Skin epidermis (tissue), 12 donors: ENCODE measurements around the gene IL17RC.

Source experiments
- H3K27ac ChIP-seq, 21 experiments: fragments of 200-600 bp; sonication (generic) in 11 of 21; one replicate each; pipeline ENCODE4 v1.5.0; 2020; ENCODE audit warnings: mild to moderate bottlenecking in 3 of 21, inconsistent platforms in 2 of 21, moderate library complexity in 2 of 21
- H3K4me3 ChIP-seq, 7 experiments: fragments of 200-600 bp; sonication (generic) in 2 of 7; one replicate each; pipeline ENCODE4 v1.5.0; 2020; ENCODE audit warnings: inconsistent platforms in 2 of 7, mild to moderate bottlenecking in 2 of 7, moderate library complexity in 1 of 7

Gene IL17RC

DNA sequence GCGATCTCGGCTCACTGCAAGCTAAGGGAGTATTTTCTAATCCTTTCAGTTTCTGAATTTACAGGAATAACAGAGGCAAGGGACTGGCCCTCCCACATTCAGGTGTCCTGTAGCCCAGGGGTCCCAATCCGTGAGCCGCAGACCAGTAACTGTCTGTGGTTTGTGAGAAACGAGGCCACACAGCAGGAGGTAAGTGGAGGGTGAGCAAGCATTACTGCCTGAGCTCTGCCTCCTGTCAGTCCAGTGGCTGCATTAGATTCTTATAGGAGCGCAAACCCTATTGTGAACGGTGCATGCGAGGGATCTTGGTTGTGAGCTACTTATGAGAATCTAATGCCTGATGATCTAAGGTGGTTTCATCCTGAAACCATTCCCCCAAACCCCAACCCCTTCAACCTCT, 5.0 kb upstream of the IL17RC start:
- no peak overlapping the region for H3K4me3 ChIP-seq
- H3K27ac ChIP-seq: no peak overlapping the region

DNA sequence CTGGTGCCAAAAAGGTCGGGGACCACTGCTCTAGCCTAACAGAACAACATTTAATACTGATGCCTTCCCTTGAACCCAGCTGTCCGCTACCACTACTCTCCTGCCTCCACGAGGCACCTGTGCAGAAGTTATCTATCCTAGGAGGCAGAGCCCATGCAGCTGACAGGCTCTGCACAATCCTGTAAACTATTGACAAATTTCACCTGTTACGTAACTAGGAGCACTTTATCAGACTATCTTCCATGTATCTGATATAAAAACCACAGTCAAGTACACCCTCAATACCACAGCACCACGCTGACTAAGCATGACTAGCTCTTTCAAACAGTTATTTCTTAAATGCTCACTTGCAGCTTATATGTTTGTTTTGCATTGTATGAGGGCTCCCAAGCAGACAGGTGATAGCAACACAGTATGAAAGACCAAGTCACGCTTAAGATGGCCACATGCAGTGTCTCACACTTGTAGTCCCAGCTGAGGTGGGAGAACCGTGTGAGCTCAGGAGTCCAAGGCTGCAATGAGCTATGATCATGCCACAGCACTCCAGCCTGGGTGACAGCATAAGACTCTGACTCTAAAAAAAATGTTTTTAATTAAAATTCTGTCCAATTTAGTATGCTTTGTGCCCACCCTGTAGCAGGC, 4.5 kb upstream of the IL17RC start:
- Histone ChIP-seq H3K27ac (no peak overlapping the region), H3K4me3 (no peak overlapping the region)

DNA sequence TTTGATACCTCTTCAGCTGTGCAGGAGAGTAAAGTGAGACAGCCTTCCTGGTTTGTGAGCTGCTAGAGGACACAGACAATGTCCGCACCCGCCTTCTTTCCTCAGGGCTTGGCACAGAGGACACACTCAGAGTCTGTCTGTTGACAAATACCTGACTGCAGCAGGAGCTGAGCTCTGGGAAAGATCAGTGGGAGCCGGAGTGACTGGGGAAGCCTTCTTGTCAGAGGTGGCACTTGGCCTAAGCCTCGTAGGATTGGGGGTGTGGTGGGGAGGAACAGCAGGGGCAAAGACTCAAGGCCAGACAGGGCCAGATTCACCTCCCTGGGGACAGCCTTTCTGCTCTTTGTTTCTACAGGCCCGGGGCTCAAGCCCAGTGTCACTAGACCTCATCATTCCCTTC, 3.3 kb upstream of the IL17RC start:
- no peak overlapping the region for H3K4me3 ChIP-seq
- H3K27ac ChIP-seq: peak overlapping the region in 6 of 21 experiments; percentile 9 to 86 (median 56)

DNA sequence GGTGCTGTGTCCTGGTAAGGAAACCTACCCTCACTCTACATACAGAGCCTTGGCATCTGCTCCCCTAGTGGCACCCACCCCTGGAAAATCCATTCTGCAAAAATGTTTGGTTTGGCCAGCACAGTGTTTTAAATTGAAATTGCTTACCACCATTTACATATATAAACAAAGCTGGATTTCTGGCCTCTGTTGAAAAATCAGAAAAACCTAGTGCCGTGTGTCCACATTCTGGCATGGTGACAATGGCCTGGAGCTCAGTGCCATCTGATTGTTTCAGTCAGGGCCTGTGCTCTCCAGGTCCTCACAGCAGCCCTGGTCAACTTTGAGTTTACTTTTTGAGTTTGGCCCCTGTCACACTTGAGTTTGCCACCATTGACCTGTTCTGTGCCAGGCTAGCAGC, 2.9 kb upstream of the IL17RC start:
- Histone ChIP-seq H3K4me3 (no peak overlapping the region), H3K27ac (peak overlapping the region in 8 of 21 experiments; percentile 66 to 91 (median 84))

DNA sequence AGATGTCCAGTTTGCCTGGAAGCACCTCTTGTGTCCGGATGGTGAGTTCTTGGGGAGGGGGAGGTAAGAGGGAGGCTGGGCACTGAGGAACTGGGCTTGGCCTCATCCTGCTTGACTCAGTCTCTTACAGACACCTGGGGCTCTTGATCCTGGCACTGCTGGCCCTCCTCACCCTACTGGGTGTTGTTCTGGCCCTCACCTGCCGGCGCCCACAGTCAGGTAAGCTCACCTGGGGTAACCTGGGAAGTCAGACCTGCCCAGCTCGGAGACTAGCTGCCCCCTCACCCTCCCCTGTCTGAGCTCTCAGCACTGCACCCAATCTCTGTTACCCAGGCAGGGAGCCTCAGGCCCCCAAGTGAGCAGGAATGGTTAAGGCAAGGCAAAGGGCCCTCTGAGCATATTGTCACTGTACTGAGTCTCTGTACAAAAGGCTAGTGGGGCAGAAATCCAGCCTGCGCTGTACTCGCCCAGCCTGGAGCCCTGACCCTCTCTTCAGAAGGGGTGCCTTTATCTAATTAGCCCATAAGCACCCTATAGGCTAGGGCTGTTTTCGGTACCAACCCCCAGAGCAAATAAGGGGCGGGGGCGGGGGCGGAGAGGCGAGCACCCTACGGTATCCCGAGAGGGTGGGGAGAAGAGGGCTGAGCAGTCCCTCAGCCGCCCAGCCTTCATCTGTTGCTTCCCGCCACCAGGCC, 2.2 kb upstream of the IL17RC start:
- peak overlapping the region; percentile 34 to 60 (median 51) for H3K4me3 ChIP-seq
- H3K27ac ChIP-seq: peak overlapping the region in 18 of 21 experiments; percentile 66 to 91 (median 83)

DNA sequence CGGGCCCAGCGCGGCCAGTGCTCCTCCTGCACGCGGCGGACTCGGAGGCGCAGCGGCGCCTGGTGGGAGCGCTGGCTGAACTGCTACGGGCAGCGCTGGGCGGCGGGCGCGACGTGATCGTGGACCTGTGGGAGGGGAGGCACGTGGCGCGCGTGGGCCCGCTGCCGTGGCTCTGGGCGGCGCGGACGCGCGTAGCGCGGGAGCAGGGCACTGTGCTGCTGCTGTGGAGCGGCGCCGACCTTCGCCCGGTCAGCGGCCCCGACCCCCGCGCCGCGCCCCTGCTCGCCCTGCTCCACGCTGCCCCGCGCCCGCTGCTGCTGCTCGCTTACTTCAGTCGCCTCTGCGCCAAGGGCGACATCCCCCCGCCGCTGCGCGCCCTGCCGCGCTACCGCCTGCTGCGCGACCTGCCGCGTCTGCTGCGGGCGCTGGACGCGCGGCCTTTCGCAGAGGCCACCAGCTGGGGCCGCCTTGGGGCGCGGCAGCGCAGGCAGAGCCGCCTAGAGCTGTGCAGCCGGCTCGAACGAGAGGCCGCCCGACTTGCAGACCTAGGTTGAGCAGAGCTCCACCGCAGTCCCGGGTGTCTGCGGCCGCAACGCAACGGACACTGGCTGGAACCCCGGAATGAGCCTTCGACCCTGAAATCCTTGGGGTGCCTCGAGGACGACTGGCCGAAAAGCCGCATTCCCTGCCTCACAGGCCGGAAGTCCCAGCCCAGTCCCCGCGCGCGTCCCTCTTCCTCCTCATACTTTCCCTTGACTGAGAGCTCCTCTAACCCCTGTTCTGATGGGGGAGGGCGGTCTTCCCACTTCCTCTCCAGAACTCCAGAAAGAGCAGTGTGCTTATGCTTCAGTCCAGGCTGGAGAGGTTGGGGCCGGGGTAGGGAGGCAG, 1.4 kb upstream of the IL17RC start:
- H3K4me3 ChIP-seq: peak overlapping the region; percentile 34 to 60 (median 51)
- peak overlapping the region; percentile 57 to 91 (median 83) for H3K27ac ChIP-seq

DNA sequence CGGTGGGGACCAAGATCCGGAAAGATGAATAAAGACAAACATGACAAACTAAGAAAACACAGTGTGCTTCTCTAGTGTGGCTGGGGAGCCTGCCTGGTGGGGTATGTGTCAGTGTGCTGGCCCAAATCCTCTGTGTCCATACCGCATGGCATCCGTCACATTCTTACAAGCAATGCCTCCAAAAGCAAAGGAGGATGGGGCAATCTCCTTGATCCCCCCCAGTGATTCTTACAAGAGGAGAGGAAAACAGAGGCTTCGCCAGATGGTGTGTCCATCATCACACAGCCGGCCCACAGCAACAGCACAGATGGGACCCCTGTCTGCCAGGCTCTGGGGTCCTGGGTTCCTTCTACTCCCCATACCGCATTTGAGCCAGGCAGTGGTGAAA, 558 bp upstream of the IL17RC start:
- Histone ChIP-seq H3K4me3 (peak overlapping the region; percentile 29 to 60 (median 51)), H3K27ac (peak overlapping the region in 20 of 21 experiments; percentile 34 to 91 (median 83))

DNA sequence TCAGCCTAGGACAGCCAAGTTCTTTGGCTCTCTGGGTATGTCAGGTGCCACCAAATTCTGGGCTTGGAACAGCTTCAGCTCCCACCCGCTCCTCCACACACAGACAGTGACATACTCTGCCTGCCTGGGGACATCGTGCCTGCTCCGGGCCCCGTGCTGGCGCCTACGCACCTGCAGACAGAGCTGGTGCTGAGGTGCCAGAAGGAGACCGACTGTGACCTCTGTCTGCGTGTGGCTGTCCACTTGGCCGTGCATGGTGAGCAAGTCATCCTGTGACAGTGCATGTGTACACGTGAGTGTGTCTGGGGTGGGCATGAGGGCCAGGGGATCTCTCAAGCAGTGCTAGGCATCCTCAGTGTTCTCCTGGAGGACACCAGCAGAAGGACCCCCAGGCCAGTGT, 922 bp downstream of the IL17RC start:
- H3K4me3 ChIP-seq: peak overlapping the region in 3 of 7 experiments; percentile 41 to 51 (median 51)
- H3K27ac ChIP-seq: peak overlapping the region in 15 of 21 experiments; percentile 66 to 91 (median 86)

DNA sequence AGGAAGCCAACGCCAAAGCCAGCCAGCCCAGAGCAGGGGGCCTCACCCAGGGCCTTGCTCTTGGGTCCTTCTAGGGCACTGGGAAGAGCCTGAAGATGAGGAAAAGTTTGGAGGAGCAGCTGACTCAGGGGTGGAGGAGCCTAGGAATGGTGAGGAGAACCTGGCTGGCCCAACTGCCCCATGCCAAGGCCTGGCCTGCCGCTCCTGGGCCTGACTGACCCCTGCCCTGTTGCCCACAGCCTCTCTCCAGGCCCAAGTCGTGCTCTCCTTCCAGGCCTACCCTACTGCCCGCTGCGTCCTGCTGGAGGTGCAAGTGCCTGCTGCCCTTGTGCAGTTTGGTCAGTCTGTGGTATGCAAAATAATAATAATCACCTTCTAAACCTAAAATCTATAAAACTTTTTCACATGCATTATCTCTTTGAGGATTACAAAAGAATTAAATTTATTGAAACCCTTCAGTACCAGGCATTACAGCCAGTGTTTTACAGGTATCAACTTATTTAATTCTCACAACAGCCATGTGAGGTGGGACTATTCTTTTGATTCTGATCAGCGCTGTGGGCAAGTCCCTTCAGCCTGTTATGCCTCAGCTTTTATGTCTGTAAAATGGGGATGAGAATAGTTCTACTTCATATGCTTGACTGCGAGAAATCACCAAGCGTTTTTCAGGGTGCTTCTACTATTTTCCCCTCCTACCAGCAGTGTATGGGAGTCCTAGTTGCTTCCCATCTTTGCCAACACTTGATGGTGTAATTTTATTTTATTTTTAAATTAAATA, 1.6 kb downstream of the IL17RC start:
- peak overlapping the region in 8 of 21 experiments; percentile 10 to 91 (median 84) for H3K27ac ChIP-seq
- no peak overlapping the region for H3K4me3 ChIP-seq

DNA sequence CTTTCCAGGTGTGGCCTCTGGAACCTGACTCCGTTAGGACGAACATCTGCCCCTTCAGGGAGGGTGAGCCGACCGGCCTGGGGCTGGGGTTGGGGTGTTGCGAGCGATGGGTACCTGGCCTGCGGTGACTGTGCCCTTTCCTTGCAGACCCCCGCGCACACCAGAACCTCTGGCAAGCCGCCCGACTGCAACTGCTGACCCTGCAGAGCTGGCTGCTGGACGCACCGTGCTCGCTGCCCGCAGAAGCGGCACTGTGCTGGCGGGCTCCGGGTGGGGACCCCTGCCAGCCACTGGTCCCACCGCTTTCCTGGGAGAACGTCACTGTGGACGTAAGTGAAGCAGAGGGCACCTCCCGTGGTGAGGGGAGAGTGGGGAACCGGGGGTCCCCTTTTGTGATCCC, 11.3 kb downstream of the IL17RC start:
- no peak overlapping the region for H3K27ac ChIP-seq
- no peak overlapping the region for H3K4me3 ChIP-seq

DNA sequence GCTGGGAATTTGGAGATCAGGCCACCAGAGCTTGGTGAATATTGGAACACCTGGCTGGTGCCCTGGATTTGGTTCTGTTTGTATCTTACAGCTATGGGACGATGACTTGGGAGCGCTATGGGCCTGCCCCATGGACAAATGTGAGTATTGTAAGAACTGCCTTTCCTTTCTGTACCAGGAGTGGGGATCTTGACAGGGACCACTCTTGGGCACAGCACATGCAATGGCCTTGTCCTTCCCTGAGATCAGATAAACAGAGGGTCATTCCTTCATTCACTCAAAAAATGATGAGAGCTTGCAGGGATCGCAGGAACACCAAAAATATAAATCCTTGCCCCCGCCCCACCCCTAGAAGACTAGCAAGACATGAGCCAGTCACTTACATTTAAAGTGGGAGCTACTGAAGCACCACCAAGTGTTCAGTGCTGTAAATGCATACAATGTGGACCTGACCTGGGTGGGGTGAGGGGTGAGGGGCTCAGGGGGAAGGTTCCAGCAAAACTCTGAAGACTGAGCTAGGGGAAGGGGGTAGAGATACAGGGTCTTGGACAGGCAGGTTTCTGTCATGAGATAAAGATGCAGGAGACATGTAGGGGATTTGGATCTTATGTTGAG, 14.0 kb downstream of the IL17RC start:
- H3K27ac ChIP-seq: no peak overlapping the region
- no peak overlapping the region for H3K4me3 ChIP-seq

DNA sequence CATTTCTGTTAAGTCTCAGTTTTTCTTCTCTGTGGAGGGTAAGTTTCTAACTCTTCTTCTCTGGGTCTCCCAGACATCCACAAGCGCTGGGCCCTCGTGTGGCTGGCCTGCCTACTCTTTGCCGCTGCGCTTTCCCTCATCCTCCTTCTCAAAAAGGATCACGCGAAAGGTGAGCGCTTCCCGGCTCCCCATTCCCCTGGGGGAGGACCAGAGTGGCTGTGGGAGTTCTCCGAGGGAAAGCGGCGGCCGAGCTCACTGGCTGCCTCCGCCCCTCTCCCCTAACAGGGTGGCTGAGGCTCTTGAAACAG, 15.6 kb downstream of the IL17RC start:
- peak overlapping the region; percentile 40 to 82 (median 55) for H3K4me3 ChIP-seq
- H3K27ac ChIP-seq: peak overlapping the region; percentile 50 to 97 (median 93)

DNA sequence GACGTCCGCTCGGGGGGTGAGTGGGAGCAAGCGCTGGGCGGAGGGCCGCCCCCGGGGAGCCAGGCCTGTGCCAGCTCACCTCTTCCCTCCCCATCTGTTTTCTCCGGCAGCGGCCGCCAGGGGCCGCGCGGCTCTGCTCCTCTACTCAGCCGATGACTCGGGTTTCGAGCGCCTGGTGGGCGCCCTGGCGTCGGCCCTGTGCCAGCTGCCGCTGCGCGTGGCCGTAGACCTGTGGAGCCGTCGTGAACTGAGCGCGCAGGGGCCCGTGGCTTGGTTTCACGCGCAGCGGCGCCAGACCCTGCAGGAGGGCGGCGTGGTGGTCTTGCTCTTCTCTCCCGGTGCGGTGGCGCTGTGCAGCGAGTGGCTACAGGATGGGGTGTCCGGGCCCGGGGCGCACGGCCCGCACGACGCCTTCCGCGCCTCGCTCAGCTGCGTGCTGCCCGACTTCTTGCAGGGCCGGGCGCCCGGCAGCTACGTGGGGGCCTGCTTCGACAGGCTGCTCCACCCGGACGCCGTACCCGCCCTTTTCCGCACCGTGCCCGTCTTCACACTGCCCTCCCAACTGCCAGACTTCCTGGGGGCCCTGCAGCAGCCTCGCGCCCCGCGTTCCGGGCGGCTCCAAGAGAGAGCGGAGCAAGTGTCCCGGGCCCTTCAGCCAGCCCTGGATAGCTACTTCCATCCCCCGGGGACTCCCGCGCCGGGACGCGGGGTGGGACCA, 16.1 kb downstream of the IL17RC start:
- Histone ChIP-seq H3K27ac (peak overlapping the region; percentile 50 to 97 (median 93)), H3K4me3 (peak overlapping the region; percentile 40 to 82 (median 55))

DNA sequence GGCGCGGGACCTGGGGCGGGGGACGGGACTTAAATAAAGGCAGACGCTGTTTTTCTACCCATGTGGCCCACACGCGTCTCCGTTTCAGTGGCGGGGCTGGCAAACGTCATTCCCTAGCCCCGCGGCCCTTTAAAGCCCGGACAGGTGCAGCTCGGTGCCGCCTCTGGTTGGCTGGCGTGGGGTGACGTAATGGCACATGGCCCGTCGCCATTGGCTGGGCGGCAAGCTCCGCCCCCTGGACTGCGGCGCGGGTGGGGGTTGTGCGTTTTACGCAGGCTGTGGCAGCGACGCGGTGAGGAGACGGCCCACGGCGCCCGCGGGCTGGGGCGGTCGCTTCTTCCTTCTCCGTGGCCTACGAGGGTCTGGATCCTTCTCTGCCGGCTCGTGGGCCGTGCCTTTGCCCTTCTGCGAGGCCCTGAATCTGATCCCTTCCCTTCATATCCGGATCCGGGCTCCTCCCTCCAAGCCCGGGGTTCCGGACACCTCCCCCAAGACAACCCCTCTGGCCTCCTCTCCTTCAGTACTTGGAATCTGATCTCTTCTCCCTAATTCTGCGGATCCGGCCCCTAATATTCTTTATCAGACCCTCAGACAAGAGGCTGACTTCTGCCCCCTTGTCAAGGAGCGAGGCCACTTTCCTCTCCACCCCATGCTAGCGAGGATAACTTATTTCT, 16.8 kb downstream of the IL17RC start, which contains the start of gene CRELD1:
Gene CRELD1, plus strand, starts transcription at position 274 of the 674 bp plus-strand sequence. CDS start 605 bp downstream, outside the sequence.
- Histone ChIP-seq H3K27ac (peak within 1 kb of the TSS; percentile 50 to 97 (median 93)), H3K4me3 (peak within 1 kb of the TSS; percentile 40 to 82 (median 55))

DNA sequence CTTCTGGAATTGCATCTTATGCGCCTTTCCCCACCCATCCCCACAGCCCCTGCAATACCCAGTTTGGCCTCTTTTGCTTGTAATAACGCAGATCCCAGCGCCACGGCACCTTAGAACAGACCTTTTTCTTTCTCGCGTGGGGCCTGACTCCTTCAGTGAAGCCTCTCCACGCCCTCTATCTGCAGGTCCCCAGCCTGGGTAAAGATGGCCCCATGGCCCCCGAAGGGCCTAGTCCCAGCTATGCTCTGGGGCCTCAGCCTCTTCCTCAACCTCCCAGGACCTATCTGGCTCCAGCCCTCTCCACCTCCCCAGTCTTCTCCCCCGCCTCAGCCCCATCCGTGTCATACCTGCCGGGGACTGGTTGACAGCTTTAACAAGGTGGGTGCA, 17.3 kb downstream of the IL17RC start:
- peak overlapping the region; percentile 34 to 97 (median 93) for H3K27ac ChIP-seq
- H3K4me3 ChIP-seq: peak overlapping the region; percentile 40 to 82 (median 55)

DNA sequence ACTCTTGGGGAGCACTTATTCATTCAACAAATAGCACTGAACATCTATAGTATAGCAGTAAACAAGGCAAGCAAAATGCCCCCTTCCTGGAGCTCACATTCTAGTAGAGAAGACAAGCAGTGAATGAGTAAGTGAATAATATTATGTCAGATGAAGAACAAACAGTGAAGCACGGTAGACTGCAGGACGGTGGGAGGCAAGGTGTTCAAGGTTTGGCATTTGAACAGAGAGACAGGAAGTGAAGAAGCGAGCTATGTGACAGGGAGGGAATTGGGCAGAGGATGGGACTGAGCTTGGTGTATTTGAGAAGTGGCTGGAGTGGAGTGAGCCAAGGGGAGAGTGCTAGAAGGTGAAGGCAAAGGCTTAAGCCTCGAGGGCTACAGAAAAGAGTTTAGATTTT, 18.1 kb downstream of the IL17RC start:
- peak overlapping the region in 7 of 21 experiments; percentile 37 to 97 (median 93) for H3K27ac ChIP-seq

DNA sequence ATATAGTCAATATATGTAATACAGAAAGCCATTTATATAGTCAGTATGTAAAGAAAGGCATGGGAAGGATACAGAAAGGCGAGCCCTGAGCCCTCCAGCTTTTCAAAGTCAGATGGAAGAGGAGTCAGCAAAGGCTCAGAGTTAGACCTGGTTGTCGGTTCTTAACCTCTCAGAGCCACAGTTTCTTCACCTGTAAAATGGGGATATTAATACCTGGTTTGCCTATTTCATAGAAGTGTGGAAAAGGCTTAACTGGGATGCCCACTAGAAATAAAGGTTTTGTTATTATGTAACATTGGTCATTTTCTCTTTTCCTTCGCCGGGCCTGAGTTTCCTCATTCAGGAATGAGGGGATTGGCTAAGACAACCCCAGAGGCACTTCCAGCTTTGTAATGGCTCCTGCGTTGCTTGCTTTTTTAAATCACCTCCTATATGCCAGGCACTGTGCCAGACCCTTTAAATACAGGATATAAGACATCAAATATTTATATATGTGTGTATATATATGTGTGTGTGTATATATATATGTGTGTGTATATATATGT, 19.1 kb downstream of the IL17RC start:
- H3K27ac ChIP-seq: no peak overlapping the region
- H3K4me3 ChIP-seq: no peak overlapping the region

More for the DNA sequence above, 18.1 kb downstream of the IL17RC start:
- no peak overlapping the region for H3K4me3 ChIP-seq
